HG03439 (cell line): Measurements from ENCODE around the gene ARMH3.
"Not testable (repeated sequence)": the region's sequence is repeated elsewhere in the genome, so short reads cannot be mapped to it uniquely, and the experiment has no call there.

ENCODE experiments used
- ATAC-seq: cut with Tn5 transposase; IDR thresholded peaks from one replicate; pipeline ENCODE4 v1.9.1; 2021; ENCODE audit warnings: mild to moderate bottlenecking, moderate library complexity; ENCODE audit not compliant: unreplicated experiment

Gene ARMH3

GRCh38 chr10:102046095-102046494, 9.9 kb downstream of the ARMH3 start:
- ATAC-seq: no peak

DNA sequence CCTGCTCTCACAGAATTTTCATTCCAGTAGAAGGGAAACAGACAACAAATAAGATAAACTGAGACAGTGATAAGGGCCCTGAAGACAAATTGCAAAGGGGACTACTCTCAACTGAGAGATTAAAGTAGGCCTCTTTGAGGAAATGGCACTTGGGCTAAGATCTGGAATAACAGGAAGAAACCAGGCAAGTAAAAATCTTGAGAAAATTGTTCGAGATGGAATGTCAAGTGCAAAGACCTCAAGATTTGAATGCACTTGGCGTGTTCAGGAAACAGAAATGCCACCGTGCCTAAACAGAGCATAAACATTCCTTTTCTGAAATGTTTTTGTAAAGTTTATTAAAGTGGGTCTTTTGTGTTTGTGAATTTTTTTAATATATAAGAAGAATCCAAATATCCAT, 10.7 kb downstream of the ARMH3 start:
- ATAC-seq: no peak

DNA sequence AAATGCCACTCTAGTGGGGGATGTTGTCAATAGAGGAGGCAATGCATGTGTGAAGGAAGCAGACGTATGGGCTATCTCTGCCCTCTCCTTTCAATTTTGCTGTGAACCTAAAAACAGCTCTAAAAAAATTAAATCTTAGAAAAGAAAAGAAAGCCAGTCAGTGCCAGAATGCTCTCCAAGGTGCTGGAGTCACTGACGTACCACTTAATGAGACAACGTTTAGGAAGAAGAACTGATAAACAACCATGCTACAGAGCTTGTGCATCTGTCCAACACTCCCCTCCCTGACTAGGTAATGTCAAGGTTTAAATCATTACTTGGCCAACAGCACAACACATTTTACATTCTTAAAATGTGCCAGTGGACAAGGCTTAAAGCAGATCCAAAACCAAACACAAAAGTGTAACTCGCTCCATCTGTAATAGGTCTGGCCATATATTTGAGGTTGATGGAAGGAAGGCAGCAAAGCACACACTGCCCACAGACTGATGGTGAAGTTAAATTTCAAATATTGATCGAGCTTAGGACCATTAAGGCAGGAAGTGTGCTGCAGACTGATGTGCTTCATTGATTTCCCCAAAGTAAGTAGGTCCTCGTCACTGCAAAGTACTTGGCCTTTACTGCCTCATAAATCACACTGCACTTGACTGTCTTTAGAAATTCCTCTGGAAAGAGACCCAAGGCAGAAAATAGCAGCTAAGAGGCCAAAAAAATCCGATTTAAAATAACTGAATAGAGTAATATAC, 15.5 kb downstream of the ARMH3 start:
- no peak for ATAC-seq

GRCh38 chr10:102038410-102038809, 17.6 kb downstream of the ARMH3 start:
- ATAC-seq: no peak

GRCh38 chr10:102035807-102036206, 20.2 kb downstream of the ARMH3 start:
- not testable (repeated sequence) for ATAC-seq

DNA sequence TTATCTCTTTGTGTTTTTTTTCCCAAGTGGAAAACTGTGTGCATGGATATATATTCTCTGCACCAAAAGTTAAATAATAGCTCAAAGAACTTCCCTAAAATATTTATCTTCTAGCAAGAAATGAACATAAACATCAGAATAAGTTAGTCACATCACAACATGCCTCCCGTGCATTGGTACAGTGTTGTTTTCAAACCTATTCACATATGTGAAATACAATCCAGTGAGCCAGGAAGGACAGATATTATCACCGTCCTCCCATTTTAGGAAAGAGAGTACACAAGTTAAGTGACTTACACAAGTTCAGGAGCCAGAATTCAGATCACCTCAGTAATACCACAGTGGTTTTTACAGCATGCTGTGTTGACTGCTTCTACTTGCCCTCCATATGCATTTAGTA, 22.2 kb downstream of the ARMH3 start:
- ATAC-seq: no peak

GRCh38 chr10:102027261-102027660, 28.7 kb downstream of the ARMH3 start:
- no peak for ATAC-seq

DNA sequence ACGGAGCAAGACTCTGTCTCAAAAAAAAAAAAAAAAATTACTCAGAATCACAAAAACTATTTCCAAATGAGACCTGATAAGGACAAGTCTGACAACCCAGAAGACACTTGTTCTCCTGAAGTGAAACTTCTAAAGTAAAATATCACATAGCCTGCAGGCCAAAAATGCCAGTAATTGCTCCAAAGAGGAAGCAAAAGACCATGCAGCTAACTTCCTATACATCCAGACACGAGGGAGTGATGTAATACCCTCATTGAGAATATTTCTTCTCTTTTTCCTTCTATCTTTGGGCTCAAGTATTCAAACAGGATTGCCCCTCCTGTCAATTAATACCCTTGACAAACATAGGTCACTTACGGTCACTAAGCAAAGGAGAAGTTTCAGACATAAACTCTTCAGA, 31.2 kb downstream of the ARMH3 start:
- ATAC-seq: no peak

DNA sequence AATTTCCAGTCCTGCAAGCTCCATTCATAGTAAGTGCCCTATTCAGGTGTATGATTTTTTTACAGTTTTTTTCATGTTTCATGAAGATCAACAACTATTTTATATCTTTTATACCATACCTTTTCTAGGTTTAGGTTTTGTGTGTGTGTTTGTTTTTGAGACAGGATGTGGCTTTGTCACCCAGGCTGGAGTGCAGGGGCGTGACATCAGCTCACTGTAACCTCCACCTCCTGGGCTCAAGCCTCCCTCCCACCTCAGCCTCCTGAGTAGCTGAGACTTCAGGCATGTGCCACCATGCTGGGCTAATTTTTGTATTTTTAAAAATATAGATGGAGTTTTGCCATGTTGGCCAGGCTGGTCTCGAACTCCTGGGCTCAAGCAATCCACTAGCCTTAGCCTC, 35.0 kb downstream of the ARMH3 start:
- ATAC-seq: no peak

DNA sequence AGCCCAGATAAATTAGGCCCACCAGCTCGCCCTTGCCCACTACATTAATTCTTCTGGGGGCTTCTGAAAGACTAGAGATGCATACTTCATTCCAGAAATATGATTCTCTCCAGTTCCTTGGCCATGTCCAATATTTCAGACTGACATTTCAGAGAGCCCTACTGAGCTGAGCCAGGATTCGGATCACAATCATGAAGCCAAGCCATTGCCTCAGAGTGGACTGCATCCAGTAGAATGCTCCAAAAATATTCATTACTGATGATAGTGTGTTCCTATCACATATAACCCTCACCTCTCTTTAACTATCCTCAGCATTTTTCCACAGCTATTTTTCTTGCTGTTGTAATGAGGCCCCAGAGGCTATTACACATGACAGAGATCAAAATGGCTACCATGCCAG, 38.7 kb downstream of the ARMH3 start:
- ATAC-seq: no peak

GRCh38 chr10:102016416-102016815, 39.6 kb downstream of the ARMH3 start:
- no peak for ATAC-seq

DNA sequence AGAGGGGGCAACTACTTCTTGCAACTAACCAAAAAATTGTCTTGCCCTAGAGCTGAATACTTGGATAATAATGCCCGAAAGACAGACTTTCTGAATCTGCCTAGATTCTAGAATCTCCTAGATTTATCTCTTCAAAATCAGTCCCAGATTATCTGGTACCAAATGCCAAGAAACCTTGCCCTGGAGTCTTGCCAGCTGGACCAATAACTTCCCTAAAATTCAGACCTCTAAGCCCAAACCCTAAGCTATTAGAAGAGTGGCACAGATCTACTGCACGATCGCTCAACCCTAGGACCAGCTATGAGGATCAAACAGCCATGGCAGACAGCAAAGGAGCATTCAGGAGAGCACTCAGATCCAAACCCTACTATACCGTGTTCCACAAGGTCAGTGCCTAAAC, 45.0 kb downstream of the ARMH3 start:
- ATAC-seq: no peak

DNA sequence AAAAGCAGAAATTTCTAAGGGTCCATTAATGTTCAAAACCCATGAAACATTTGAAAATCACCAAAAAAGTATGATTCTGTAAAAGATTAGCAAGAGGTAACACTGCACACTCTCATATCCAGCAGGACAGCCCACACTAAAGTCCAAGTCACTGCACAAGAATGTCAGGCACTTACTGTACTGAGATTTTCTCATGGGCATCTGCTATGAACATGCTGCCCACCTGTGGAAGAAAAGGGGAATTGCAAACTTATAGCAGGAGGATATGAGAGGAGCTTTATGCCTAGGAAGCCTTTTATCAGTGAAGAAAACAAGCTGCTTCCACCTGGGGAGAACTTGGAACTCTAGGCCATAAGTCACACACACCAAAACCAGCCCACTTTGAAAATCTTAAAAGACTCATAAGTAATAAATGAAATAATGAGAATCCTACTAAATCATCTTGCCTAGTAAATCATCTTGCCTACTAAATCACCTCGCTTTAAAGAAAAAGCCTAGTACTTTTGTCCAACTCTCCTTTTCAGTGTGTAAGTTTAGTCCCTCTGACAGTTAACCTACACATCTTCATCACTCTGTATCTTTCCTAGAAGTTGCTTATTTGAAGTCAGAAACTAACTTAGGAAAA, 46.1 kb downstream of the ARMH3 start:
- ATAC-seq: peak; percentile 69

- ATAC-seq: no peak
Observed at GRCh38 chr10:102007796-102008195, 48.2 kb downstream of the ARMH3 start.

DNA sequence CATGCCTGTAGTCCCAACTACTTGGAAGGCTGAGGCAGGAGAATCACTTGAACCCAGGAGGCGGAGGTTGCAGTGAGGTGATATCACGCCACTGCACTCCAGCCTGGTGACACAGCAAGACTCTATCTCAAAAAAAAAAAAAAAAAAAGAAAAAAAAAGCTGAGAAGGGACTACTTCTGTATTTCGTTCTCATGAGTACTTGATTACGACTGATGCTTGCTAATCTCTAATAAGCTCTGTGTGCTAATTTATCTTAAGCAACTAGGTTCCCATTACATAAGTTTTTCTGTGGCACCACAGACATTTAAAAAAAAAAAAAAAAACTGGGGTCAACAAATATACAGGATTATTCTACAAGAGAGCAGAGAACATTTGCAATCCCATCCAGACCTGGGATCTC, 48.9 kb downstream of the ARMH3 start:
- ATAC-seq: not testable (repeated sequence)

- ATAC-seq: no peak
Observed at GRCh38 chr10:102004376-102004775, 51.6 kb downstream of the ARMH3 start.

GRCh38 chr10:102003541-102003940, 52.4 kb downstream of the ARMH3 start:
- ATAC-seq: no peak

GRCh38 chr10:102001435-102002068, 54.4 kb downstream of the ARMH3 start:
- ATAC-seq: no peak

- no peak for ATAC-seq
Observed at GRCh38 chr10:101997803-101998202, 58.2 kb downstream of the ARMH3 start.

DNA sequence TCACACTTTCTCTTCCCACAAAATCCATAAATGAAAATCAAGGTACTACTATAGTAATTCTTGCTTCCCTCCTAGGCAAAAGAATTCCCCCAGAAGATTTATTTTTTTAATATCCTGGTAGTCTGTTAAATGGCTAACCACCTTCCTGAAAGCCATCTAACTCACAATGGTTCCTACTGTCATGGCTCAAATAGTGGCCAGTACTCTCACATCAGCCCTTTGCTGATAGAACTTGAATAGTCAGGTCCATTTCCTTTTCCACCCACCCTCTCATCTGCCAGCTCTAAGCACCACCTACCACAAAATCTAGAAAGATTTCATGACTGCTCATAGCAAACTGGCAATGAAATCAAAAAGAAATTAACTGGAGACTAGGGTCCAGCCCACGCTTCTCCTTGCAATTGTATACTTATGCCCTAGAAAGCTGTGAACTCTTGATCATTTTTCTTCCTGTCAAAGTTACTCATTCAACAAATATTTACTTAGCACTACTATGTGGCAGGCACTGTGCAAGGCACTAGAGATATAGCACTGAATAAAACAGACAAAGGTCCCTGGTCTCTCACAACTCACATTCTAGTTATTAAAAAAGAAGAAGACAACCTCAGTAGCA, 60.4 kb downstream of the ARMH3 start:
- ATAC-seq: no peak

DNA sequence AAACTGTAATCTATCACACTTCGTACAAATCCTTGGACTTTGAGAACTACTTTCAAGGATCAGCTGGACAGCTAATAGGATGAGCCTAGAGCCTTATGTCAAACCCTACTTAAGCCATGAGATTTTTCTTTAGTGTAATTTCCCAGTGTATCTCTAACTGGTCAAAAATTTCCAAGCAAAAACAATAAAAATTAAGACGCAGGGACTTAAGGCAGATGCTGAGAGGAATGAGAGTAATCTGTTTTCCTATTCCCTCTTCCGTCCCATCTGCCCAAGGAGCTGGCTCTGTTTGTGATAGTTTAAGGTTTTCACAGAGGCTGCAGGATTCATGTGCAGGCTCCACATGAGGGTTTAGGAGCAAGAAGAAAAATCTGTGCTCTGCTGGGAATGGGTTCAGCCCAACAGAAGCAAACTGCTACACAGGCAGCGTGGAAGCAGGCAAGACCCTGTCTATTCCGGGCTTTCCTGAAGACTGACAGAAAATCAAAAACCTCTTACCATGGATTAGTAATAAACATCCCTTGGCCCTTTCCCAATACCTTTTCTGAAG, 62.2 kb downstream of the ARMH3 start:
- ATAC-seq: no peak

- no peak for ATAC-seq
Observed at GRCh38 chr10:101993221-101993620, 62.8 kb downstream of the ARMH3 start.
